GM18909 (cell line): ENCODE results near the gene NAPG.
"Not testable (repeated sequence)": the region's sequence is repeated elsewhere in the genome, so short reads cannot be mapped to it uniquely, and the experiment has no call there.

Experiments
- ATAC-seq: cut with Tn5 transposase; IDR thresholded peaks from one replicate; pipeline ENCODE4 v1.9.1; 2021; ENCODE audit warnings: mild to moderate bottlenecking; ENCODE audit not compliant: unreplicated experiment, poor library complexity

Gene NAPG

DNA sequence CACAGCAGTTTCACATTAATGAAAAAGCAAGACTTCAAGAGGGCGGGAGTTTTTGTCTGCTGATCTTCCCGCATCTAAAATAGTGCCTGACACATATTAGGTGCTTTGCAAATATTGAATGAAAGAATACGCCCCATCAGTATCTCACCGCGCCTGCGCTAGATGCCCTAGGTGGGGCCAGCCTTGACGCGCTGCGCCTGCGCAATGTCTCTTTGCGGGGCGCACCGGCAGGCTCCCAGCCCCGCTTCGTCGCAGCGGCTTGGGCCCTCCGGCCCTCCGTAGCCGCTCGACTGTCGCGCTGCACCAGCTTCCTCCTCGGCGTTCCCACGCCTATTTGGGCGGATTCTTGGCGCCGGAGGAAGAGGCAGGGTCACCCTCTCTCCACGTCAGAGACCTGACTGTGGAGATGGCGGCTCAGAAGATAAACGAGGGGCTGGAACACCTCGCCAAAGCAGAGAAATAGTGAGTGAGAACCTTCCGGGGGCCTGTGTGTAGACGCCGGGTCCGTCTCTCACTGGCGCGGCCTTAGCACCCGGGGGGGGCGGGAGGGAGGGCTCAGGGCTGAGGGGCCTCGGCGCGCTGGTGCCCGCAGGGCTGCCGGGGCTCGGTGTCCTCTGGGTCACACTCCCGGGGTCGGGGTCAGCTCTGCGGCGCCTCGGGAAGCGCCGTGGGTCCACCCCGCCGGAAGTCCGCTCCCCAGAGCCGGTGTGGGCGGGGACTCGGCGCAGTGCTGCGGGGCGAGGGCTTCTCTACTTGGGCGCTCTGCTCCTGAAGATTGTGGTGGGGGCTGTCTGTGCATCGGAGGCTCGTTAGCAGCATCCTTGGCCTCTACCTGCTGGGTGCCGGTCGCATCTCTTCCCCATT lies at the start of gene NAPG:
Gene NAPG, plus strand, starts transcription at position 331 of the 864 bp plus-strand sequence. Its CDS starts 76 bp downstream, at position 407.
- ATAC-seq: peak; percentile 85

DNA sequence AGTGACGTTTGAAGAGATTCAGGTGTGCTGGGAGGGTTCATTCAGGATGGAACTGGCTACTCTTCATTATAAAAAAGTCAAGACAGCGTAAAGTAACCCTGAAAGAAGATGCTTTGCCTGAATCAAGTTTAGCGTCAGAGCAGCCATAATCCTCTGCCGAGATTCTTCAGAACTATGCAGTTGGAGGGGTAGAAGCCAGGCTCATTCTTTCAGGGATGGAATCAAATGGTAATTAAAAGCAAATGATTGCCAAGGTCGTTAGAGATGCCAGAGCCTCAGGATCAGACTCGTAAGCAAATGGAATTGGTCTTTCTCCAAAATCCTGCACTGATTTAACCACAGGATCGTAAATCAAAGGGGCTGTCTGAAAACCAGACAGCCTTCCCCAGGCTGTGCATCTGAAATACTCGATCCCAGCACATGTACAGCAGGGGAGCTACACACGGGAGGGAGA lies 49.5 kb upstream of the NAPG start:
- ATAC-seq: no peak

DNA sequence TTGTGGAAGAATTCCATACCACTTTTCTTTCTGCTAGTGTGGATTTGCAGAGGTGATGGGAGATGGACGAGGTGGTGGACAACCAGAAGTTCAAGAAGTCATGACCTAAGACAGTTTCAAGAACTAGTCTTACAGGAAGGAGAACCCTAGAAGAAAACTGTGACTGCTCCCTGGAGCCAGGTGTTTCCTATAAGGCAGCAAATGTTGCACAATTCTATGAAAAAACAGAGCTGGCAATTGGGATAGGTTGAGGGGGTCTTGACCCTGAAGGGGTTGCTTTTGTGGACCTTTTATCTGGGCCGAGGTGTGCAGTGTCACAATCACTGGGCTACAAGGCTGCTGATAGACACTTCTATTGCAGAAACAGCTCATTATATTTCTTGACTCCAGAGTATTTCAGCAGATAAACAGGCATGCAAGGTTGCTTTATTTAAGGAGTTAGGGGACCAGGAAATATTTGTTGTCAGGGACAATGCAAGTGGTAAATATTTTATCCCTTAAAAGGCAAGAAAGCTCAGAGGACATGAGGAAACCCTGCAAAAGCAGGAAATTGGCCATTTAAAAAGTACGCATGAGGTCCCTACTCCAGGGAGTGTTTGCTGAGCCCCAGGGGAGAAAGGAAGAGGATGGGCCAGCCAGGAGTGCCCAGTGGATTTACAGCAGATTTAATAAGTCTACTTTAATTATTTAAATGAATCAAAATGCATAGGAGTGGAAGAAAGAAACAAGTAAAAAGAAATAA lies 48.5 kb upstream of the NAPG start:
- no peak for ATAC-seq

DNA sequence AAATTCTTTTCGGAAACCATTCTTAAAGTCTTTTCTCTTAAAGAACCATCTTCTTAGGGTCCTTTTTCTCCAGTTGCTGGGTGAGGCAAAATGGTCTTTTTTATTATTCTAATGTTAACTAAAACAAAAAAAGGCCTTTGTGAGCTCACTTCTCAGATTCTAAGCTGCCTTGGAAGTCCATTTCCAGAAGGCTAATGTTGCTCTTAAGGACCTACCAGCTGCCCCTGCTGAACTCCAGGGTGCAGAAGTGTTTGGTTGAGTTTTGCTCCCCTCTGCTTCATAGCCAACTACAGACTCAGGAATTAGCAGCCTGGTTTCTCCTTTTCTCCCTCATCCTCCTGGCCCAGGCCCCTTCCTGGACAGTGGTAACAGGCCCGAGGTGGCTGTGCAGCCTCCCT lies 48.0 kb upstream of the NAPG start:
- ATAC-seq: no peak

DNA sequence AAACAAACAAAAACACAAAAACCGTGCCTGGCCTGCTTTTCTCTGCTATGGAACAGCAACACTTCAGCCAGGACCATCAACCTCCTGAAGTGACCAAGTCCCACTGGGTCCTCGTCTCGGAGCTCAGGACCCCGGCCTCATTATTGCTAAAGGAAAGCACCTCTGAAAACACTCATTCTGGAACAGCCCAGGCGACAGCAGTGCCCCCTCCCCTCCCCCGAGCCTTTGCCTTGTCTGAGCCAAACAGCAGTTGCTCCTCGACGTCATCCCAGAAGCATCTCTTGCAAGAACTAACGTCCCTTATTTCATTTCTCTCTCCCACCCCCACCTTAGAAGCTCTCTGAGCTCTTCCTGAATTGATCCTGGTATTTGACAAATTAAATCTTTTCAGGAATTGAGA lies 44.0 kb upstream of the NAPG start:
- ATAC-seq: no peak

DNA sequence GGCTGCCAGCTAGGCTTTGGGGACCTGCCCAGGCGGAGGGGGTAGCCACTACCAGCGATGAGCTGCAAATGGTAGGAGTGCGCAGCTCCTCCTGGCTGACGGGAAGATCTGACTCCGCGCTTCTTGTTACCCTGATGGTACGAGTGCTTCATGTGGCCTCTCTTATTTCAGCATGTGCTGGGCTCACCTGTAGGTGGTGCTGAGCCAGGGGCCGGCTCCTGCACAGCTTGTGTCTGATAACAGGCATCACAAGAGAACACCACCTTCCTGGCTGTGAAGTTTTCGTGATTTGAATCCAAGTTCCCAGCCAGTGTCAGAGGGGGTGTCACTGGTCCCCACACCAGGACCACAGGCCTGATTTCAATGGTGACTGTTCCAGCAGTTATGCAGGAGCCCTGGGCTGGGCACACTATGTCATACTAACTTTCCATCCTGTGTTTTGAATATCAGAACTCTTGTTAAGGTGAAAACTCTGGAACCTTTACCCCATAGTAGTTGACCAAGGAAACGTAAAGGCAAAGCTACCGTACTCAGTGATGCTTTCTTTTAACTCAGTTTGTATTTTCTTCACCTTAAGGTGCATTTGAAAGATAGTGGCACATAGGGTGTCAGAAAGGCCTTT lies 43.4 kb upstream of the NAPG start:
- ATAC-seq: peak; percentile 10

DNA sequence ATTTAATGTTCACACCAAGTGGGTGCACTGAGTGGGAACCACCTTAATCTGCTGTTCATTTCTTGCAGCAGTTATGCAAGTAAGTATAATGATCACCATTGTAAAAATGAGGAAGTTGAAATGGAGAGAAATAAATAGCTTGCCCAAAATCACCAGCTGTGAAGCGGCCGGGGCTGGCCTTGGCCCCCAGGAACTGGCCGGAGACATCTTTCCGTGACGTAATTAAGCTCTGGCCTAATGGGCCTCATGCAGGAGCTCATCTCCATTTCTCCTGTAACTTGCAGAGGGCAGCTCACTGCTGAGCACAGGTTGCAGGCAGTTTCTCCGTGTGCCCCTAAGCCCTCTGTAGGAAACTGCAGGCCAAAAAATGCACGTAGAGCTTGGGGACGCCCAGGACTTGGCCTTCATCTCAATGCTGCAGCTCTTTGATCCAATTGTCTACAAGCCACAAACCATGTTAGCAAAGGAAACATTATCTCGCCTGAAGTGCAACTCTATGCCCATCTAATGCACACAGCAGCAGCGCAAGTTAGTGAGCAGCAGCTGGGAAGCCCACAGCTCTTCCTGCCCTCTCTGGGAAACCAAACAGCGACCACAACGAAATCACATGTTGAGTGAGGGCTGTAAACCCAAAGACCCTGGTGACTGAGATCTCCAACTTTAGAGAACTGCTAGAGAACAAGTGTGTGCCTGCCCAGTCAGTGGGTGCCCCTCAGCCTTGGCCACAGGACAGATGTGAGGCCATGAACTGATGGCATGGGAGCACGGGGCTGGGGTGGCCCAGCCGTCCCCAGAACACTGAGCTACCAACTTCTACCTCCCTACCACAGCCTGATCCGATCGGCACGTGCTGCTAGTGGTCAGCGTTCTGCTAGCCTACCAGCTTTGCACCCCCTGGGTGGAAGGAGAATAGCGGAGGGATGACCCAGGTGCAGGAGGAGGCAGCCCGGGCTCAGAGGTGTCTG lies 42.6 kb upstream of the NAPG start:
- peak; percentile 86 for ATAC-seq

DNA sequence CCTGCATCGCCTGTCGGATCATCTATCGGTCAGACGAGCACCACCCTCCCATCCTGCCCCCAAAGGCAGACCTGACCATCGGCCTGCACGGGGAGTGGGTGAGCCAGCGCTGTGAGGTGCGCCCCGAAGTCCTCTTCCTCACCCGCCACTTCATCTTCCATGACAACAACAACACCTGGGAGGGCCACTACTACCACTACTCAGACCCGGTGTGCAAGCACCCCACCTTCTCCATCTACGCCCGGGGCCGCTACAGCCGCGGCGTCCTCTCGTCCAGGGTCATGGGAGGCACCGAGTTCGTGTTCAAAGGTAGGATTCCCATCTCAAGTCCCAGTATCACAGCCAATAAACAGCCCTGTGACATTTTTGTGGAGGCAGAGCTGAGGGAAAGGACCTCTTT lies 40.4 kb upstream of the NAPG start:
- no peak for ATAC-seq

DNA sequence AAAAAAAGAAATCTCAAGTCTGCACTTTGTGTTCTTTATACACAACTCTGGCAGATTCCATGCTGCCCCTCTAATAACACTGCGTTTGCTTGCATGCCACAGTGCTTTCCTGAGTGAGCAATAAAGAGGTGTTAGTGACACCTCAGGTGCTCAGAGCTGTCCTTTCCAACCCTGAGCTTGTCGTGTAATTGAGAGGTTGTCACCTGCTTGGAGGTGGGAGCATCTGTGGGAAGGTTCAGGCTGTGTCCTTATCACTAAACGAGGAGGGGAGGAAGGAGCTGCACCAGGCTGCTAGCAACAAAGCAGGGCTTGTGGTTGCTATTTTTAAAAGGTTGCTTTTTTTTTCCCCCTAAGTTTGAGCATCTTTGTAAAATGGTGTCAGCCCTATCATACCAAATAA lies 39.5 kb upstream of the NAPG start:
- no peak for ATAC-seq

DNA sequence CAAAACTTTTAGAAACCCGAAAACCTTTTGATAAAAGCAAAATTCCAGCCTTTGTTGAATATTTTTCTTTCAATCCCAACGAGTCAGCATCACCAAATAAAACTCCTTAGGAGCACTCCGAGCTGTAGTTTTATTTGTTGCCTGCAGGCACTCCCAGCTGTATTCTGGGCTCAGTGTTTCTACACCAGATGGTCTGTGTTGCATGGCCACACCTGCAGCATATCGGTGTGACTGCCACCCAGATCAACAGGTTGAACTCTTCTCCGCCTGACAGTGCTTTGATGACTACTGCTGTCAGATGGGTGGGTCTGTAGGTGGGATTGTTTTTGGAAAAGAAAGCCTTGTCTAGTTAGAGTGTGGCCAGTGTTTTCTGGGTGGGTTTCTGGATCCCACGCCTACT lies 38.7 kb upstream of the NAPG start:
- no peak for ATAC-seq

DNA sequence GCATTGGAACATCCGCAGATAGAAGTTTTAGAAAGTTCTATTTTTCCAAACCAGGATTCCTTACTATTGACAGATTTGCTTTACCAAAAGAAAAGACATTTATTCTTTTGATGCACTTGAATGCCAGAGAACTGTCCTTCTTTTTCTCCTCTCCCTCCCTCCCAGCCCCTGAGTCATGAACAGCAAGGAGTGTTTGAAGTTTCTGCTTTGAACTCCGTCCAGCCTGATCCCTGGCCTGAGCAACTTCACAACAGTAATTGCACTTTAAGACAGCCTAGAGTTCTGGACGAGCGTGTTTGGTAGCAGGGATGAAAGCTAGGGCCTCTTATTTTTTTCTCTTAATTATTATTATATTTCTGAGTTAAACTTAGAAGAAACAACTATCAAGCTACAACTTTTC lies 37.8 kb upstream of the NAPG start:
- no peak for ATAC-seq

DNA sequence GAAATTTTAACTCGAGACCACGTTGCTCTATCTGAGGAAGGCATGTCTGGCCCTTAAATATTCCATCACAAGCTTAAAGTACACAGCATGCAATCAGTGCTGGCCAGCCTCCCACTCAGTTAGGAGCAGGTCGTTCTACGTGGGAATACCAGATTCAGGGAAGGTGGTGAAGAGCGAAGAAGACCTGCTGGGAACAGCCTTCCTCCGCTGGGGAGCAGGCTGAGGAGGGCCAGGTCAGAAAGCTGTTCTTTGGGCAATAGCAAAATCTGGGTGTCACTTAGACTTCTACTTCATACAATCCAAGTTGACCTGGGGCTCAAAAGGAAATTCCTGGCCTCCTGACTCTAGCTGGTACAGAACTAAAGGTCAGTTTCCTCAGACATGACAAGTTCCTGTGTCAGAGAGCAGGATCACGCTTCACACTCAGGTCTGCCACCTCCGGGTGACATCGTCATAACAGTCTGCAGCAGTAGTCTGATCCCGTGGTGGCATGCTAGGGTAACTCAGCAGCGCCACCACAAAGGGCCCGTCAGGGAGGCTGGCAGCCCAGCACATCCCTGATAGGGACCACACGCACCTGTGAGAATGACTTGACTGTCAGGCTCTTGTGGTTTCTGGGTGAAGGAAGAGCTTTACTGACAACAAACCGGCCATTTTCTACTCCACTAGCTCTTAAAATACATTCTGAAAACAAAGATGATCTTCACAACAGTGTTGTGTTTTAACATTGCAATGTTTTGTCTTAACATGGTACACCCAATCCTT lies 35.2 kb upstream of the NAPG start:
- ATAC-seq: peak; percentile 99

DNA sequence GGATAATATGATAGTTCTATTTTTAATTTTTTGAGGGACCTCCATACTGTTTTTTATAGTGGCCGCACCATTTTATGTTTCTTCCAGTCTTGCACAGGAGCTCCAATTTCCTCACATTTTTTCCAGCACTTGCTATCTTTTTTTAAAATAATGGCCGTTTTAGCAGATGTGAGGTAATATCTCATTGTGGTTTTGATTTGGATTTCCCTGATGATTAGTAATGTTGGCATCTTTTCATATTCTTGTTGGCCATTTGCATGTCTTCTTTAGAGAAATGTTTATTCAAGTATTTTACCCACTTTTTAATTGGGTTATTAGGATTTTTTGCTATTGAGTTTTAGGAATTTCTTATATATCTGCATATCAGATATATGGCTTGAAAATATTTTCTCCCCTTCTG lies 29.9 kb upstream of the NAPG start:
- ATAC-seq: no peak

DNA sequence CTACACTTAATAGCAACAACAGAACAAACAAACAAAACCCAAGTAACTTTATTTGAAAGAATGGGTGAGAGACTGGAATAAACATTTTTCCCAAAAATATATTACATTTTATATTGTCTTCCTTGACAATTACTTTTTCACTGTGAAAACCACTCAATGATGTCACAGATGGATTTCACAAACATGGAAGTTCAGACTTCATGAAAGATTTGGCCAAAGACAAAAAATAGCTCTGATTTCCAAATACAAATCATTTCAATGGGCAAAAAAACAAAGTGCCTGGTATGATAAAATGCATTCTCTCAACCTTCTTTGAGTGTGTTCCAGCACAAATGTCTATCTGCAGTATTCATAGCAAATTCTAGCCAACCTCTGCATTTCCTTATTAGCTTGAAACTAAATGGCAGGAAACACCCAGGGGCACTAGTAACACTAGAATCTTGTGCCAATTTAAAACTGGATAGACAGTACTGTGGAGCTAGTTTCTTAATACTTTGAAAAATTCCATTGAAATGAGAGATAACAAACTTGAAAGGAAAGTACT lies 28.5 kb upstream of the NAPG start:
- no peak for ATAC-seq

DNA sequence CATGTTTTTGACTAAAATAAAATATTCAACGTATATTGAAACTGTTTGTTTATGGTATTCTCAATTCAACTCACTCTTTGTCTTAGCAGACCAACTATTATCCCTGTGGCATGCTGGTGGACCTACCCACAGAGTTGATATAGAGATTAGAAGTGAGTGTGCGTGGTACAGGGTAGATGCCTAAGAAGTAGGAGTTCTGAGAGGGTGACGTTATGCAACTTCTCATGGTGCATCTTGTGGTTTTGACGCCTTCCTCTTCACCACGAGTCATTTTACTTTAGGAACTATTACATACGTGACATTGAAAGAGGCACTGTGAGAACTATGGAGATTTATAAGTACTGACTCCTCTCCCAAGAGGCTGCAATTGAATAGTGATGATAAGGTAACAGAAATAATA lies 26.6 kb upstream of the NAPG start:
- no peak for ATAC-seq

DNA sequence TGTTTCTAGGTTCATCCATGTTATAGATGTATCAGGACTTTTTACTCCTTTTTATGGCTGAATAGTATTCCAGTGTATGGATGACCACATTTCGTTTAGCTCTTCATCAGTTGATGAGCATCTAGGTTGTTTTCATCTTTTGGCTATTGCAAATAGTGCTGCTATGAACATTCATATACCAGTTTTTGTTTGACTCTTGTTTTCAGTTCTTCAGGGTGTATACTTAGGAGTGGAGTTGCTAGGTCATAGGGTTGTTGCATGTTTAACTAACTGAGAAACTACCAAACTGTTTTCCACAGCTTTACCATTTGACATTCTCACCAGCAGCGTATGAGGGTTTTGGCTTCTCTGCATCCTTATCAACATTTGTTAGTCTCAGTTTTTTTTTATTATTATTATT lies 25.8 kb upstream of the NAPG start:
- no peak for ATAC-seq

DNA sequence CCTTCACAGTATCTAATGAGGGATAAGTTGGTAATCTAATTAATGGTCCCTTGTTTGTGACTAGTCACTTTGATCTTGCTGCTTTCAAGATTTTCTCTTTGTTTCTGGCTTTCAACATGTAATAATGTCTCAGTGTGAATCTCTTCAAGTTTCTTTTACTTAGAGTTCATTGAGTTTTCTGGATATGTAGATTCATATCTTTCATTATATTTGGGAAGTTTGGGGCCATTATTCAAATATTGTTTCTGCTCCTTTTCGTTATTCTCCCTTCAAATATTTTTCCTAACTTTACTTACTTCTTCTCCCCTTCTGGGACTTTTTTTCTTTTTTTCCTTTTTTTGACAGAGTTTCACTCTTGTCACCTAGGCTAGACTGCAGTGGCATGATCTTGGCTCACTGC lies 21.1 kb upstream of the NAPG start:
- ATAC-seq: no peak

DNA sequence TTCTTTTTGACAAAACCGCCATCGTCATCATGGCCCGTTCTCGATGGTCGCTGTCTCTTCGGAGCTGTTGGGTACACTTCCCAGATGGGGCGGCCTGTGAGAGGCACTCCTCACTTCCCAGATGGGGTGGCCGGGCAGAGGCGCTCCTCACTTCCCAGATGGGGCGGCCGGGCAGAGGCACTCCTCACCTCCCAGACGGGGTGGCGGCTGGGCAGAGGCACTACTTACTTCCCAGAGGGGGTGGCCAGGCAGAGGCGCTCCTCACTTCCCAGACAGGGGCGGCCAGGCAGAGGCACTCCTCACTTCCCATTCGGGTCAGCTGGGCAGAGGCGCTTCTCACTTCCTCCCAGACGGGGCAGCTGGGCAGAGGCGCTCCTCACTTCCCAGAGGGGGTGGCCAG lies 19.9 kb upstream of the NAPG start:
- not testable (repeated sequence) for ATAC-seq

DNA sequence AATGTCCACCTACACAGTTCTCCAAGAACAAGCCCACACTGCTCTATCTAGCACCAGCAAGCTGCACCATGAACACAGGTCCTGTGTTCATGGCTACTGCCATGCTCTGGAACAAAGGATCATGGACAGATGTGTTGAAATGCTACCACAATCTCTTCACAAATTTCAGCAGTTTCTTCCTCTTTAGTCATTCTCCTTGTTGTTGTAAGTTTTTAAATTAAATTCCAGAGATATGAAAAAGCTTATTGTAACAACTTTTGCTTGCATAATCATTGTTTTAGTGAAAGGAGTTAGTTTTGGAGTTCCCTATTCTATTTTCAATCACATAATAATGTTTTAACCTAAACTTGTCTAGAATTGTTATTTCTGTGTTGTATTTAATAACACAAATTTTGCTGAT lies 17.2 kb upstream of the NAPG start:
- ATAC-seq: no peak
